Sciatic nerve (tissue), 2 donors: ENCODE measurements around the gene PDGFA. TPM values are rescaled to one million over a fixed set of nuclear protein-coding genes. Genes with fewer than 3 reads are reported as not detected.

ENCODE experiments used
- ATAC-seq: fragments of 200-7000 bp; cut with Tn5 transposase; one replicate; pipeline ENCODE4 v1.9.1; 2020; ENCODE audit warnings: mild to moderate bottlenecking, moderate library complexity
- DNase-seq: peaks from one replicate; pipeline ENCODE4 v3.0.0-alpha.2; 2020; ENCODE audit warnings: low spot score
- intact Hi-C: fragments of 100-400 bp; cut with DNase I; formaldehyde crosslinking; loops from one replicate; pipeline ENCODE4 v1.14.2; 2022
- total RNA-seq: library from RNA; stranded (reverse); fragmentation: NEBNext Ultra II Directional; extraction: Animal tissue kit (Norgen Biotek cat#: 25700); gene quantifications from one replicate; pipeline ENCODE4 v1.2.1, GENCODE V29; 2021
- donor health status: DM: no; HTN: no; CAD: no.
- donor health status: DM: no; HTN: no; CAD: no.

The PDGFA gene
- total RNA-seq, 1 donor from 2014 or later, result 36.5 TPM

DNA sequence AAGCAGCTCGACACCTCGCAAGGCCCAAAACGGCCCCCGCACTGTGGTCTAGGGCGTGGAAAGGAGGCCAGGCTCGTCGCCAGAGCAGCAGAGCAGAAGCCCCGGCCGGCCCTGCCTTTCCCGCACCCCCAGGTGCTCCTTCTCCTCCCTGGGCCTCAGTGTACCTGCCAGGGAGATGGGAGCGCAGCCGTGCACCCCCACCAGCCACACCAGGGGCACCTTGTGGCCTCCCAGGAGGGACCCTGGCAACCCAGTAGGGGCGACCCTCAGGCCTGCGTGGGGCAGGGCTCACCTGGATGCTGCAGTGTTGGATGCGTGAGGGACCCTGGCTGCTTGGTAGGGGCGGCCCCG, 9.5 kb downstream of the PDGFA start:
- DNase-seq, result no peak
- ATAC-seq, result no peak
- intact Hi-C loops, result loop anchor here (10.0 kb wide), 1 partner anchor 175 kb away; no protein-coding TSS in a partner anchor

DNA sequence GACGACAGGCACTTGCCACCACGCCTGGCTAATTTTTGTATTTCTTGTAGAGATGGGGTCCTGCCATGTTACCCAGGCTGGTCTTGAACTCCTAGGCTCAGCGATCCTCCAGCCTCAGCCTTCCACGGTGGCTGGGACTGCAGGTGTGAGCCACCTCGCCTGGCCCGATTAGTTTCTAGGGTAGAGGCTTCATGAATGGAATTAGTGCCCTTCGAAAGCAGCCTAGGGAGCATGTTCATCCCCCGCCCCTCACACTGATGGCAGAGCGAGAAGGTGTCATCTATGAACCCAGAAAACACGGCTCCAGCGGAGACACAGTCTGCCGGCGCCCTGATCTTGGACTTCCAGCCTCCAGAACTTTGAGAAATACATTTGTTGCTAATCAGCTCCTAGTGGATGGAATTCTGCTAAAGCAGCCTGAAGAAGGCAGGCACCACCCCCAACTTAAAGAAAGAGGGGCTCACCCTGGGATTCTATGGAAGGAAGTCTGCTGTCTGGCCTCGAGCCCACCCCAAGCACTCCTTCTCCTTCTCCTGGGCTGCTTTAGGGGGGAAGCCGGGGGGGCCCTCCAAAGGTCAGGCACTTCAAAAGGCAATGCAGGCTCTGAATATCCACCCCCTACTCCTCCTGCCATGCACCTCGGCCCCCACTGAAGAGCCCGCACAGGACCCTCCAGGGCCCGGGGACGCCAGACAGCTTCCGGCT, 10.1 kb downstream of the PDGFA start:
- DNase-seq, result no peak
- ATAC-seq, result no peak
- intact Hi-C loops, result loop anchor here (10.0 kb wide), 2 partner anchors 175 to 1845 kb away; partner anchors contain the start of gene EIF3B

GRCh38 chr7:508461-509170, 11.0 kb downstream of the PDGFA start:
- DNase-seq (no peak), ATAC-seq (no peak)
- intact Hi-C loops, result loop anchor here (10.0 kb wide), 1 partner anchor 1846 kb away; the partner anchor contains the start of gene EIF3B

GRCh38 chr7:507623-508300, 11.9 kb downstream of the PDGFA start:
- intact Hi-C loops, result loop anchor here (10.0 kb wide), 1 partner anchor 1847 kb away; the partner anchor contains the start of gene EIF3B
- ATAC-seq (no peak), DNase-seq (peak; percentile 45)

- DNase-seq, result peak; percentile 45
- intact Hi-C loops, result loop anchor here (10.0 kb wide), 1 partner anchor 1848 kb away; the partner anchor contains the start of gene EIF3B
- ATAC-seq, result no peak
These were observed 12.6 kb downstream of the PDGFA start for GRCh38 chr7:506921-507622.

DNA sequence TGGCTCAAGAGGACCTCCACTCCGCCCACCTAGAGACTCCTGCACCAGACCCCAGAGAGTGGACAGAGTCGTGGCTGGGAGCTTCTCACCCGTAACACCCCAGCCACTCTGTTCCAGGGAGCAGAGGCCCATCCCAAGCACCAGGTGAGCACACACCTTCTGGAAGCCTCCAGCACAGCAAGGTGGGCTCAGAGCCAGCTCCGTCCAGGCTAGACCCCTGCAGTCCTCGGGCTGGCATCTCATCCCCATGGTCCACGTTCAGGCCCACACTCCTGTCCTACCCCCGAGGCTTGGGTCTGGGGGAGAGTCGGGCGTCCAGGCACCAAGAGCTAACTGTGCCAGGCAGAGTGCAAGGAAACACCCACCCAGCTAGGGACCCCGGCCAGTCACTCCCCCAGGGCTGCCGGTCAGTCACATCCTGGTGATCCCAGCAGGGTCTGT, 13.2 kb downstream of the PDGFA start:
- ATAC-seq (no peak), DNase-seq (peak; percentile 48)
- intact Hi-C loops, result loop anchor here (10.0 kb wide), 1 partner anchor 1848 kb away; the partner anchor contains the start of gene EIF3B

- no peak for ATAC-seq
- DNase-seq, result peak; percentile 45
- intact Hi-C loops, result loop anchor here (10.0 kb wide), 1 partner anchor 1850 kb away; the partner anchor contains the start of gene EIF3B
These were observed 14.5 kb downstream of the PDGFA start for GRCh38 chr7:505171-505570.

DNA sequence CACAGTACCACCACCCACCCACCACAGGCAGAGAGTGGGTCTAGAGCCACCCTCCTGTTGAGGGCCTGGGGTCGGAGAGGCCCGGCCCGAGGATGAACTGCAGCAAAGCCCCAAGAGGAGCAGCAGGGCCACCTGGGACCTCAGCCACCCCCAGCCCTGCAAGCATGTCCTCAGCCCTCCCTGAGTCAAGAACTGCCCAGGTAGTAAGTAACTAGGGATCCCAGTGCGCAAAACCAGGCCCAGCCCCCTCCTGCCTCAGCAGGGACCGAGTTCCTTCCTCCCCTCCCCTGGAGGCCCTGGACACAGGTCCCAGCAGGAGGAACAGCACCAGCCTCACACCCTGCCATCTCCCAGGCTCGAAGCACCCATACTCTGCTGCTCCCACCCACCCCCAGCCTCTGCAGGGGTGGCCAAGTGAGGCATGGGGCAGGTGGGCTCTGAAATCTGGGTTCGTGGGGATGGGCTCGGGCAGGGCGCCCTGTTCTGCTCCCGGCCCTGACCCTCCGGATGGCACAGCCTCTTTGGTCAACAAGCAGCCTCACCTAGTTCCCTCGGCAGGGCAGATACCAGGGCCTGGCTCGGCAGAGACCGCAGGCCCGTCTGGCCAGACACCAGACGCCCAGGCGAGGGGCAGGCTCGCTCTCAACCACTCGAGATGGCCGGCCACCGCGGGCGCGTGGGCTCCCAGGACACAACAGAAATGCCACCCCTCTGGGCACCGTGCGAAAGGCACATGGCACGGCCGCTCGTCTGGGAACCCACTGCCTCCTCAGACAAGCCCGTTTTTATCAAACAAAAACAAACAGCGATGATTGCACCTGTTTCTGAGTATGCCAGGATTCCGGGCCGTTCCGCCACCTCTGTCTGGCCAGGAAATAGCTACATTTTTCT, 15.2 kb downstream of the PDGFA start:
- ATAC-seq (no peak), DNase-seq (peak; percentile 58)
- intact Hi-C loops, result loop anchor here (10.0 kb wide), 1 partner anchor 1850 kb away; the partner anchor contains the start of gene EIF3B

- intact Hi-C loops, result loop anchor here (10.0 kb wide), 1 partner anchor 1851 kb away; the partner anchor contains the start of gene EIF3B
- peak; percentile 53 for DNase-seq
- peak; percentile 68 for ATAC-seq
These were observed 16.0 kb downstream of the PDGFA start for GRCh38 chr7:503575-504111.

DNA sequence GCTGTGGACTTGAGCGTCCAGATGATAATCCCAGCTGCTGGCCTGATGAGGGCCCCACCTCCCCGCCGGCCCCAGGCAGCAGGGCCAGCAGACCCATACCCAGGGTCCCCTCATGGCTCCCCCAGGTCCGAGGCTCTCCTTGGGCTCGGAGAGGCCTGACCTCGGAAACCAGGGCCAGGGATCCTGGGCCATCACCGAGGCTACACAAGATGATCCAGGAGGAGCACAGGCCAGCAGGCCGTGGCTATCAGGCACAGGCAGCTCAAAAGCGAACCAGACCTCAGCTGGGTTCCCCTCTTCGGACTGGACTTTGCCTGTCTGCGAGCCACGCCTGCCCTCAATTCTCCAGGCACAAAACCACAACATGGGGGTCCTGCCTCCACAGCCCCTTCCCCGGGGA, 17.4 kb downstream of the PDGFA start:
- intact Hi-C loops, result loop anchor here (10.0 kb wide), 1 partner anchor 1853 kb away; the partner anchor contains the start of gene EIF3B
- no peak for ATAC-seq
- no peak for DNase-seq

- intact Hi-C loops, result loop anchor here (10.0 kb wide), 1 partner anchor 1853 kb away; the partner anchor contains the start of gene EIF3B
- ATAC-seq, result no peak
- no peak for DNase-seq
These were observed 18.1 kb downstream of the PDGFA start for GRCh38 chr7:501526-501925.

DNA sequence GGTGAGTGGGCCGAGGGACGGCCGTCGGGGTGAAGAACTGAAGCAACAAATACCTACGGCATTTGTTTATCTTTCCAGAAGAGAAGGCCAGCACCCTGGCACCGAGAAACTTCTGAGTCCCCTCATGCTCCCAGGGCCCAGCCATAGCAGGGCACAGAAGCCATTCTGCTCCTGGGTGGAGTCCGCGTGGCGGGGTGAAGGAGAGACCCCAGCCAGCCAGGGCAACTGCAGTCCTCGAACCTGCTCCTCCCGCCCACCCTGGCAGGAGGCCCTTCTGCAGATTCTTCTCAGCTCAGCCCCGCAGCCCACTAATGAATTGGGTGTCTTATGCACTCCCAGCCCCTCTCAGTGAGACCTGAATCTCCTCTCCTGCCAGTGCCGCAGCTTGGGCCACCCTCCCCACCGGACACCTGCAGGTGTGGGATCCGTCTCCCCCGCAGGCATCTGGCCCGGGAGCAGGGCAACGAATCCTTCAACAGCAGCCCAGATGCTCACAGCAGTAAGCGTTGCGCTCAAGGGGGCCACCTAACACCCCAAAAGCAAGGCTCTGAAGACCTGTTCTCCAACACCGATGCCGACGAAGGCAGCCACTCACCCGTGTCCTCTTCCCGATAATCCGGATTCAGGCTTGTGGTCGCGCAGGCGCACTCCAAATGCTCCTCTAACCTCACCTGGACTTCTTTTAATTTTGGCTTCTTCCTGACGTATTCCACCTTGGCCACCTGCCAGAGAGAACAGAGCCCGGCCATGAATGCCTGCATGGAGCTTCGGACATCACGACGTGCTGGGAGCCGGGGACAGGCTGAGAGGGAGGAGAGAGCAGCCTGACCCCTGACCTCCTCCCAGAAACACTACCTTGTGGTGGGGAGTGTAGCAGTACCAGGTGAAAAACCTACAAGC, 18.9 kb downstream of the PDGFA start:
- intact Hi-C loops, result loop anchor here (10.0 kb wide), 1 partner anchor 1854 kb away; the partner anchor contains the start of gene EIF3B
- no peak for DNase-seq
- no peak for ATAC-seq

GRCh38 chr7:499853-500485, 19.7 kb downstream of the PDGFA start:
- no peak for DNase-seq

DNA sequence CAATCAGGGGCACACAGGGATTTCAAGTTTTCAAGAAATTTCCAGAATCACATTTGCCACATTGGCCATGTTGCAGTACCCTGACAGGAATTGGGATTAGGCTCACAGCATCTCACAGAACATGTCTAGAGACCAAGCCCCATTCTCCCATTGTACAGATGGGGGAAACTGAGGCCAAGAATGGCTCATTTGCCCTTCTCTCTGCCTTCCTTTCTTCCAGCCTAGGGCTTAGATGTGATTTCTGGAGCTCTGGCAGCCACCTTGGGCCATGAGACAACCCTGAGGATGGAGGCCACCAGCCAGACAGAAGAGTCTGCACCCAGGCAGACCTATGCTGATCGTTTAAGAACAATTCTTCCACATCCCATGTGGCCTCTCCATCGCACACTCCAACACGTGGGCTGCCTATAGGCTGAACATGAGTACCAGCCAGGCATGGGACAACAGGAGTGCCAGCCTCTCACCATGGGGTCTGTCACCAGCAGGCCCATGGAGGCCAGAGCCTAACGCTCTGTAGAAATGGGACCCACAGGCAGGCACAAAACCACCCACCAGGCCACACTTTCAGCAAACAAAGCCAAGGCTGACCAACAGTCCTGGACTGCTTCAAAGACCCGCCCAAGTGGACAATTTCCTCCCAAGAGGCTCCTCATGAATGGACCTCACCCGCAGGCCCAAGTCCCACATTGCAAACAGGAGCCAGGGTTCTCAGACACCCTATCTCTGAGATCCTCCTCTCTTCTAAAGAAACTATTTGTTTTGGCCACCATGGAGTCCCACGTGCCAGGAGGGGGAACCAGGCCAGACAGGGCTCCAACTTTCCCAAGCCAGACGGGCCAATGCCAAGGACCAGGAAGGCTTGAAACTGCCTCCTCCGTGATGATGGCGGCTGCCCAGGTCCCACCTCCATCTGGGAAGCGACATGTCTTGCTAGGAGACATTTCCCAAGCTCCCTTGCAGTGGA, 20.7 kb downstream of the PDGFA start:
- no peak for ATAC-seq

More at GRCh38 chr7:499853-500485, 19.7 kb downstream of the PDGFA start:
- ATAC-seq, result no peak
- intact Hi-C loops, result loop anchor here (10.0 kb wide), 1 partner anchor 1855 kb away; the partner anchor contains the start of gene EIF3B

More for the DNA sequence above, 20.7 kb downstream of the PDGFA start:
- no peak for DNase-seq
- intact Hi-C loops, result no loop called here
